Astrocyte (in vitro differentiated cells and primary cell): ENCODE data around the gene CAV1.

Experiments used
- EZH2 ChIP-seq: IDR thresholded peaks from 2 replicates; pipeline ENCODE4 v1.6.1; 2012; ENCODE audit warnings: mild to moderate bottlenecking, low read length, inconsistent platforms; ENCODE audit not compliant: insufficient read depth
- TF ChIP-seq, protein P1 (sequence below): IDR thresholded peaks from 2 replicates; pipeline ENCODE4 v1.5.1; 2011; ENCODE audit warnings: low read depth, mild to moderate bottlenecking, inconsistent platforms, low read length, moderate library complexity; ENCODE audit not compliant: insufficient read depth

DNA sequence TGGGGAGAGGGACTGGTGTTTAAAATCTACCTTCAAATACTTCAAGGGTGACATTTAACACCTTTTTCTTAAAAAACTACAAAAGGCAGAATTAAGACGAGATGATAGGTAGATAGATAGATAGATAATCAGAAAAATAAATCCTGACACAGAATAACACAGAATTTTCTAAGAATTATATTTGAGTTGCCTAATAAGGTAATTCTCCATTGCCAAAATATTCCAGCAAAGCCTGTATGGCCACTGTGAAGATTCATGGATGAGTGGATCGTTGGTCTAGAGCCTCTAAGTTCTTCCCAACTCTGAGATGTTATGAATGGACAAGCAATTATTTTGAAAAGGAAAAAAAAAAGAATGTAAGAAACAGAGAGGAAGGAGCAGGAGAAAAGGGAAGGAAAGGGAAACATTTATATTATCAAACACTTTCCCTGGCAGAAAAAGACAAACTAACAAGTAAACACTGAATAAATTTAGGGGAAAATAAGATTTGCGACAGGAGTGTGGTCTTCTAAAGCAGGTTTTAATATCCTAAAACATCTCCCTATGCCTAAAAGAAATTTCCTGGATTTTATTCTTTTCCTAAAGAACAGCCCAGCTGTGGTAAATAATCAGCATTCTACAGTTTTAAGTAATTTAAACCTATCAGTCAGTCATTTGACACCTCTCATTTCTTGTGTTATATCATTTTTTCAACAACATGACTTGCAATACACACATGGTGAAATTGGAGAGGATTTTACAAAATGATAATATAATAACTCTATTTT is 32.8 kb upstream of the CAV1 start:
- TF ChIP-seq, protein P1, sequence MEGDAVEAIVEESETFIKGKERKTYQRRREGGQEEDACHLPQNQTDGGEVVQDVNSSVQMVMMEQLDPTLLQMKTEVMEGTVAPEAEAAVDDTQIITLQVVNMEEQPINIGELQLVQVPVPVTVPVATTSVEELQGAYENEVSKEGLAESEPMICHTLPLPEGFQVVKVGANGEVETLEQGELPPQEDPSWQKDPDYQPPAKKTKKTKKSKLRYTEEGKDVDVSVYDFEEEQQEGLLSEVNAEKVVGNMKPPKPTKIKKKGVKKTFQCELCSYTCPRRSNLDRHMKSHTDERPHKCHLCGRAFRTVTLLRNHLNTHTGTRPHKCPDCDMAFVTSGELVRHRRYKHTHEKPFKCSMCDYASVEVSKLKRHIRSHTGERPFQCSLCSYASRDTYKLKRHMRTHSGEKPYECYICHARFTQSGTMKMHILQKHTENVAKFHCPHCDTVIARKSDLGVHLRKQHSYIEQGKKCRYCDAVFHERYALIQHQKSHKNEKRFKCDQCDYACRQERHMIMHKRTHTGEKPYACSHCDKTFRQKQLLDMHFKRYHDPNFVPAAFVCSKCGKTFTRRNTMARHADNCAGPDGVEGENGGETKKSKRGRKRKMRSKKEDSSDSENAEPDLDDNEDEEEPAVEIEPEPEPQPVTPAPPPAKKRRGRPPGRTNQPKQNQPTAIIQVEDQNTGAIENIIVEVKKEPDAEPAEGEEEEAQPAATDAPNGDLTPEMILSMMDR, result no peak
- TF ChIP-seq EZH2, result no peak
